Stimulated activated naive CD8-positive, alpha-beta T cell treated with anti-CD3 and anti-CD28 coated beads, Interleukin-15, Interleukin-2, amounts not matched to agents 100 ng/mL and 50 ng/mL, for 24 hours (primary cell): ENCODE measurements around the gene TEX2.

Experiments
- H3K27ac Mint-ChIP-seq: one replicate; pipeline ENCODE4 v1.8.0; 2021; ENCODE audit warnings: mild to moderate bottlenecking, mixed read lengths
- H3K27me3 Mint-ChIP-seq: one replicate; pipeline ENCODE4 v1.8.0; 2021; ENCODE audit warnings: mixed read lengths
- H3K36me3 Mint-ChIP-seq: one replicate; pipeline ENCODE4 v1.8.0; 2021; ENCODE audit warnings: low read depth, mixed read lengths
- H3K4me1 Mint-ChIP-seq: one replicate; pipeline ENCODE4 v1.8.0; 2021; ENCODE audit warnings: low read depth, mixed read lengths
- H3K4me3 Mint-ChIP-seq: one replicate; pipeline ENCODE4 v1.8.0; 2021; ENCODE audit warnings: mild to moderate bottlenecking, mixed read lengths
- H3K9me3 Mint-ChIP-seq: one replicate; pipeline ENCODE4 v1.8.0; 2021; ENCODE audit warnings: mixed read lengths

The TEX2 gene

DNA sequence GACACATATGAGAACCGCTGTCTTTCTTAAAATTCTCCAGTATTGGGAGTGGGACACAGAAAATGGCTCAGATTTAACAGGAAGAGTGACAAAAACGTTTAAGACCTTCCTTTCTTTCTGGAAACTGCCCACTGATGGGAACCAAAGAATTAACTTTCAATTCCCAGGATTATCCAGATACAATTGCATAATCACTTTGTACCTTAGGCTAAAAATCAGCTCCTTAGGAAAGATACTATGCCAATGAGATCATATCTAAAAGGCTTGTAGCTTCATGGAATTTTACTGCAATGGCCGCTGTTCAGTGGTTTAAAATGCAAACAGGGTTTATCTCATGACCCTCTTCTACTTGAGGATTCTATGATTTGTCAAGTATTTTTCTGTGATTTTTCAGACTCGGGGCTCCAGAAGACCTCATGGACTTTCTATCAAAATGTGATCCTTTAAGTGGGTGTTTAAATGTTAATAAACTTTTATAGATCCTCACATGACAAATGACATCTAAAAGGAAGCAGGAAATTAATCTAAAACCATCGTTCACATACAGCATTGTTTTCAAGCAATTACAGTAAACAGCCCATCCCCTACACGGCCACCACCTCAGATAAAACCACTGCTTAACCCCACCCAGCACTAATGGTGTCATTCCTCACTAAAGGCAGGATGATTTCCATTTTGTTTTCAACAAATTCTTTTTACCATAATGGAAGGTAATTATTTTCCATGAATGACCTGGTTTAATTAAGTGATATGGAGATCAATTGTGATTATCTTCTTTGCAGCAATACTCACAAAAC lies 101.5 kb downstream of the TEX2 start:
- H3K27me3 Mint-ChIP-seq, result no peaks in the 10 kb centered on the region
- peaks cover 4% of the 10 kb centered on the region for H3K36me3 Mint-ChIP-seq
- no peaks in the 10 kb centered on the region for H3K9me3 Mint-ChIP-seq
- no peak overlapping the region for H3K4me3 Mint-ChIP-seq
- H3K4me1 Mint-ChIP-seq, result no peaks in the 10 kb centered on the region
- H3K27ac Mint-ChIP-seq, result no peak overlapping the region

DNA sequence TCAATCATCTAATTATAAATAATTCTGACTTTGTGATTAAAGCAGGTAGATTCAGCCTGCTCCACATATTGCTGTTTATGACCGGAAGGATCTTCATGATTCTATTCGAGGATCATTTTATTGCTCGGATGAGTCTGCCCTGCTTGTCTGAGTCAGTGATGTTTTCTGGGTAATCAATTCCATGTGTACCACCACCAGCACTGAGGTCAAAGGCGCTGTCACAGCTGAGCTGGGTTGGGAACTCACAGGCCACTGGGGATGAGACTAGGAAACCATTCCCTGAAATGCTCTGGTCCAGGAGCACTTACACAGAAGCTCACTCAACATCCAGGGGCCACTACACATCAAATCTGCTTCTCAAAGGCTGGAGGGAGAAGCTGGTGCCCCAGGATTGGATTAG lies 102.7 kb downstream of the TEX2 start:
- Mint-ChIP-seq H3K36me3 (no peaks in the 10 kb centered on the region), H3K9me3 (no peaks in the 10 kb centered on the region), H3K27me3 (no peaks in the 10 kb centered on the region), H3K4me3 (no peak overlapping the region), H3K4me1 (no peaks in the 10 kb centered on the region), H3K27ac (no peak overlapping the region)

DNA sequence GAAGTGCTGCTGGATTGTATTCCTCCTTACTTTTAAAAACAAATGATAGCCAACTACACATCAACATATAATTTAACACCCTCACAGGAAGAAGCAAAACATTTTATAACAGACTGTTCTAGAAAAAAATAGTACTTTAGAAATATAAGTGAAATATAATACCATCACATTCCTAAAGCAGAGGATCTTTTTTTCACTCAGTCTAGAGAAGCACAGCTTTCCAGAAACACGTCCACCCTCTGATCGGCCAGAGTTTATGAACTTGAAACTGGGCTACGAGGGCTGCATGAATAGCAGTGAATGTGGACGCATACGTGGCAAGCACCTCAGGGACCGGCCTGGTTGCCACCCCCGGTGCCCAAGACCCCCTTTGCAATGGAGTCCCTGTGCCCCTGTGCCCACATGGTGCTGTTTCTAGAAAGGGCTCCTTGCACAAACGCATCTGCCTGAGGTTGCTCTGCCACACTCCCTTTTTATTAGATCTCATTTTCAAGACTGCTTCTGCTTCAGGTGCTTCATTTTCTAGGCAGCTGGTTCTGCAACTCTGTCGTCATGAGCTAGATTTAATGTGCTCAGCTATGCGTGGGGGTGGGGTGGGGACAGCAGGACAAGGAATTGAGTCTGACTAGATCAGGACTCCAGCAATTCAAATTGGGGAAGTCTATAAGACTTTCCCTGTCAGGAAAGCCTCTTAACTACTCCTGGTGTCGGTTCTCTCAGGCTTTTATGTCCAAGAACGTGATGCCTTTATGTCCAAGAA lies 104.0 kb downstream of the TEX2 start:
- H3K4me1 Mint-ChIP-seq, result no peaks in the 10 kb centered on the region
- H3K9me3 Mint-ChIP-seq, result no peaks in the 10 kb centered on the region
- H3K27me3 Mint-ChIP-seq, result no peaks in the 10 kb centered on the region
- no peak overlapping the region for H3K4me3 Mint-ChIP-seq
- H3K36me3 Mint-ChIP-seq, result peaks cover 5% of the 10 kb centered on the region
- no peak overlapping the region for H3K27ac Mint-ChIP-seq

DNA sequence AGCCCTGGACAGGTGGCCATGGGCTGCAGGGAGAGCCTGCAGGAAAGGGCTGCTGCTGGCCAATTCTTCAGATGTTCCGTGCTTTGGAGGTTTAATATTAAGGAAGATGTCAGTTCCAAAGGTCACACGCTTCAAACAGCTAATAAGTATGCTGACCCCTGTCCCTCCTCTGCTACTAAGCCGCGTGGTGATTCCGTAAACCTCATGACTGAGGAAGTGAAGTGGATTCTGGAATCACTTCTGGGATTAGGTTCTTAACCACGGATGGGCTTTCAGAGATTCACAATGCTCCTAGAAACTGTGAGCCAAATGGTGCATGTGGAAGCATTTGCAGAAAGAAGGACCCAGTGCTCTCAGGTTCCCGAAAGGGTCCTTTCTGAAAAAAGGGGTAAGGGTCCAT lies 104.7 kb downstream of the TEX2 start:
- Mint-ChIP-seq H3K9me3 (no peaks in the 10 kb centered on the region), H3K36me3 (peaks cover 11% of the 10 kb centered on the region), H3K27ac (no peak overlapping the region), H3K4me1 (no peaks in the 10 kb centered on the region), H3K4me3 (no peak overlapping the region), H3K27me3 (no peaks in the 10 kb centered on the region)

DNA sequence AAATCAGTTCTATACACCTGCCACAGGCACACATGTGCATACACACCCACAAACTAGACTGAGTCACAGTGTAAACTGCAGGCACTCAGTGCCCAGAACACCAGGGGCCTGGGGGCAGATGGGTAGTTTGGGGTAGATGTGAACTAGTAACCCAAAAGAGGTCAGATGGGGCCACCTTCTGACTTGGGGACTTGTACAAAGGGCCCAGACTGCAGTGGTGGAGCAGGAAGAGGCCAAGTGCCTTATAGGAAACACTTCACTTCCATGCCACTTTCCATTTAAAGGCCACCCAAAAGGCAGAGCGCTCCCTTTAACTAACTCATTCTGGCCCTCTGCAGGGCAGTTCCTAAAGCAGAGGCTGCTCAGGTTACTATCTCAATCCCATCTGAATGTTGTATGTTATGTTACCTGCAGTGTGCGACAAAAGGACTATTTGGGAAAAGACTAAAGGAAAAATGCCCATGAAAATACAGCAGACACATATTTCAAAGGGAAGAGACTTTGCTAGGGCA lies 105.3 kb downstream of the TEX2 start:
- H3K4me1 Mint-ChIP-seq, result no peaks in the 10 kb centered on the region
- peaks cover 18% of the 10 kb centered on the region for H3K36me3 Mint-ChIP-seq
- H3K4me3 Mint-ChIP-seq, result no peak overlapping the region
- H3K27me3 Mint-ChIP-seq, result no peaks in the 10 kb centered on the region
- no peak overlapping the region for H3K27ac Mint-ChIP-seq
- no peaks in the 10 kb centered on the region for H3K9me3 Mint-ChIP-seq

DNA sequence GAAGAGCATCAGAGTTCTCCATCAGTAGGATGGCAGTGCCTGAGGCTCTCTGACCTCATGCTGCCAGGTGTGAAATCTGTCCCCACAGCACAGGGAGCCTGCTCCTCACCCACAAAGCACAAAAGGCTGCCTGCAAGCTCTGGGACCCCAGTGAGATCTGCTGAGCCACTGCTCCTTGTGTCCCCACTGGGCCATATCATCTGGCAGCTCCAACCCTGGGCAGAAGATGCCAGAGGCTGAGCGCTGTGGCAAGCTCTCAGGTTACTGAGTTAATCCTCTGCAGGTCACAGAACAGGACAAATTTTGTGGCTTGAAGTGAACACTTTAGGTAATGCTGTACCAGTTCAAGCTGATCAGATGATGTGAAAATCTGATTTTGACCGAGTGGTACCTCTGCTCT lies 106.4 kb downstream of the TEX2 start:
- no peak overlapping the region for H3K4me3 Mint-ChIP-seq
- H3K27ac Mint-ChIP-seq, result no peak overlapping the region
- H3K27me3 Mint-ChIP-seq, result no peaks in the 10 kb centered on the region
- H3K9me3 Mint-ChIP-seq, result no peaks in the 10 kb centered on the region
- peaks cover 23% of the 10 kb centered on the region for H3K36me3 Mint-ChIP-seq
- no peaks in the 10 kb centered on the region for H3K4me1 Mint-ChIP-seq

DNA sequence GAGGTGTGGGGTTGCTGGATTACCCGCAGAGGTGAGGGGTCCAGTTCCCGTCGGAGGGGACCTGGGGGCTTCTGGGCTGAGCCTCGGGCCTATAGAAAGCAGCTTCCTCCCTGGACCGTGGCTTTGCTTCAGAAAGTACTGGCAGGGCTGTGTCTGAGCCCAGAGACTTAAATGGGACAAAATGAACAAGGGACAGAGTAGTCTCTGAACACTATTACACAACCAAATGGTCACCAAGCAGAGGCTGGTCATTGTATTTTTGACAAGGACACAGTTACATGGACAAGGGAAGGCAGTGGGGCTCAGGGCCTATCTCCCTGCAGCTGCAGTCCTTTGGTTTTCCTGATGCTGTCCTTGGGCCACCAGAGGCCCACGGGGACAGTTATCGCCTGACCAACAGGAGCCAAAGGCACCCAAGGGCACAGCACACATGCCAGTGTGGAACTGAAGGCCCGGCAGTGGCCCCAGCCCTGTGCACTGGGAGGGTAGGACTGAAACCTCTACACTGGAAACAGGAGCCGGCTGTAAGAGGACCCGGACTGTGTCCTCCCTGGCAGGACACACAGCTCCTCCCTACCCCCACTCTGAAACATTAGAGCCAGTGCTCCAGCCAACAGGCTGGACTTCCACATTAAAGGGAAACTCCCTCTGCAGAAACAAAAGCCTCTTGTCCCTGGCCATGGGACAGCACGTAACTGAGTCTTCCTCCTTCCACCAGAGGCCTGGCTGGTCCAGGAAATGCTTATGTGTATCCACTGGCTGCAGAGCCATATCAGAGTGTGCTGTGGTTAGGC lies 107.1 kb downstream of the TEX2 start:
- Mint-ChIP-seq H3K36me3 (peaks cover 23% of the 10 kb centered on the region), H3K4me3 (no peak overlapping the region), H3K27ac (no peak overlapping the region), H3K27me3 (no peaks in the 10 kb centered on the region), H3K4me1 (no peaks in the 10 kb centered on the region), H3K9me3 (no peaks in the 10 kb centered on the region)

DNA sequence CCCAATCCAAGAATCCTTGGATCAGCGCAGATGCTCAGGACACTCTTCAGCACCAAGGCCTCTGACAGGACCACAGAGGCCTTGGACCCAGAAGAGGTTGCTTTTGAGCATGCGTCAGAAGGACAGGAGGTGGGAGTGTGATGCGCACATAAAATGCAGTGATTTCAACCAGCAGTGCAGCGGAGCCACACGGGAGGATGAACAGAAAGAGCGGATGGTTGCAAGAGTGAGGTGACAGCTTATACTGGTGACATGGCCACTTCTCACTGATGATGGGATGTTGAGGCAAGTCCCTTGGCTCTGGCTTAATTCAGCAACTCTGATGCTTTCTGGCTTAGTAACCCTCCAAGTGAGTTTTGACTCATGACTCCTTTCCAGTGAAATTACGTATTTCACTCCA lies 107.9 kb downstream of the TEX2 start:
- Mint-ChIP-seq H3K36me3 (peaks cover 23% of the 10 kb centered on the region), H3K27me3 (no peaks in the 10 kb centered on the region), H3K4me3 (no peak overlapping the region), H3K4me1 (no peaks in the 10 kb centered on the region), H3K9me3 (no peaks in the 10 kb centered on the region), H3K27ac (no peak overlapping the region)

DNA sequence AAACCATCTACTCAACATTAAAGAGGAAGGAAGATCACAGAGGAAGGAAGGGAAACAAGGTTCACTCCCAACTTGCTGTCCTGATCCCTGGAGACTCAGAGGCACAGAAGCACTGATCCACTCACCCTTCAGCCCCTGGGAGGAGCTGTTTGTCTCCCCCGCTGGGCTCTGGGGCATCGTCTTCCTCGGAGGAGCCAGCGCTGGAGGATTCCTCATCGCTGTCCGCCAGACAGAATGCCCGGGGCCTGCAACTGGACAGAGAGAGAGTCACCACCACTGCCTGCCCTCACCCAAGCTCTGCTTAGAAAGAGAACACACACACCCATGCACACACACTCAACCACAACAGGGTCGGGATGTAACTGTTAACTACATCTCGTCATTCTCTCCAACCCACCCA lies 108.3 kb downstream of the TEX2 start:
- no peak overlapping the region for H3K27ac Mint-ChIP-seq
- H3K4me1 Mint-ChIP-seq, result no peaks in the 10 kb centered on the region
- no peaks in the 10 kb centered on the region for H3K27me3 Mint-ChIP-seq
- H3K9me3 Mint-ChIP-seq, result no peaks in the 10 kb centered on the region
- H3K4me3 Mint-ChIP-seq, result no peak overlapping the region
- peaks cover 23% of the 10 kb centered on the region for H3K36me3 Mint-ChIP-seq

DNA sequence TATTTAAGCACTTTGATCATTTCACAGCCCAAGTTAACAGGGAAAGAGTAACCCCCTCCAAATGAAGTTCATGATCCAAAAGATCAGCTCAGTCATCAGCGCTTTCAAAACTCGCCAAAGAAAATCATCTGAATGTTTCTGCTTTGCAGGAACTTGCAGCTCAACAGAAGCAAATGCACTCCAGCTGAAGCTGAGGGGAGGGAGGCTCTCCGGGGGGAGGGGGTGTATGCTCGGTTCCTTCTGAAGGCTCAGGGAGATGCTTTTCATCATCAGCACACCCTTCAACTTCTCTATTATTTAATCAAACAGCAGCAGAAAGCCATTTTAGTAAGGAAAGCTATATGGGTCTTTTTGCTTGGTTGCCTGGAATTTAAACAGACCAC lies 108.8 kb downstream of the TEX2 start:
- Mint-ChIP-seq H3K4me1 (no peaks in the 10 kb centered on the region), H3K27me3 (no peaks in the 10 kb centered on the region), H3K4me3 (no peak overlapping the region), H3K27ac (no peak overlapping the region), H3K36me3 (peaks cover 23% of the 10 kb centered on the region), H3K9me3 (no peaks in the 10 kb centered on the region)

DNA sequence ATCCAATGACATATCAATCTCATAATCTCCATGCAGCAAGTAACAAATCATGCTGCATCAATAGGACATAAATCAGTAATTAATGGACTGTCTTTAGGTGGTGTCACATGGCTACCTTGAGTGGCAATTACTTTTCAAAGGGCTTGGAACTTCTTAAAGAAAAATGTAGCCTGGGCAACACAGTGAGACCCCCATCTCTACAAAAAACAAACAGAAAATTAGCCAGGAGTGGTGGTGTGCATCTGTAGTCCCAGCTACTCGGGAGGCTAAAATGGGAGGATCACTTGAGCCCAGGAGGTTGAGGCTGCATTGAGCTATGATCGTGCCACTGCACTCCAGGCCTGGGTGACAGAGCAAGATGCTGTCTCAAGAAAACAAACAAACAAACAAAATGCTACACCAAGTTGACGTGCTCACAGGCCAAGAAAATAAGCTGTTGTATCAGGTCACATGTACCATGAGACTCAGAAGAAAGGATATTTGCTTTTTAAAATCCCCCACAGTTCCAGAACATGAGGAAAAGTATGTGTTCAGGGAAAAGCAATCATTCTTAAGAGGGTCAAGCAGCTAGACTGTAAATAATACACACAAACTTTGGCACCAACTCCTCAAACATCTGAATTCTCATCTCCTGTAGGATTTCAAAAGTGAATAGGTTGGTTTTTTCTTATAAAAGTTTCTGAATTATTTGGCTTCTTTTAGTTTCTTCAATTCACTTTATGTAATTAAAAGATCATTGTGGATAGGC lies 109.3 kb downstream of the TEX2 start:
- H3K27ac Mint-ChIP-seq, result no peak overlapping the region
- no peak overlapping the region for H3K4me3 Mint-ChIP-seq
- peaks cover 23% of the 10 kb centered on the region for H3K36me3 Mint-ChIP-seq
- no peaks in the 10 kb centered on the region for H3K4me1 Mint-ChIP-seq
- no peaks in the 10 kb centered on the region for H3K9me3 Mint-ChIP-seq
- H3K27me3 Mint-ChIP-seq, result no peaks in the 10 kb centered on the region

DNA sequence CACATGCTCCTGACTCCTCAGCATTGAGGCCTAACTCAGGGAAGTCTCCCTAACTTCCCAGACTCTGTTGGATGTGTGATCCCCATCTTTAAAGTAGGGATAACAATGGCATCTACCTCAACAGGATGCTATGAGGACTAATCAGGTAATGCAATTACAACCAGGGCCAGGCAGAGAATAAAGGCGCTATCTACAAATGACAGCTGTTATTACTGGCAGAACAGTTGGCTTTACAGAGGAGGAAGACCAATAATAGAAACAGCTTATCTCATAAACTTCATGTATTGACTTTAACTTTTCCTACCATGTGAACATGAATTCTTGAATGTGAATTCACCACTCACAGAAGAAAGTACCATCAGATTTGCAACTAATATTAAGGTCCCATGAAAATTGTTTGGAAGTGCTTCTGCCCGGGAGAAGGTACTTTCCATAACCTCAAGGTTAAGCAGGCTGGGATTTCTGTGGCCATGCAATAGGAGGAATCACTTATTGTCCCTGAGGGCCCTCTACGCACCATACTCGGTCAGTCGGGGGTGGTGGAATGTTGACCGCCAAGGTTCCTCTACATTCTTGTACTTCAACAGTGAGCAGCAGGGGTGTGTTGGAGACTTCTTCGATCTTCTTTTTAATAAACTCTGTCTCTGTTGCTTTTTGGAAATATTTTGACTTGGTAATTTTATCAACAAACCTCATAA lies 110.5 kb downstream of the TEX2 start:
- no peak overlapping the region for H3K4me3 Mint-ChIP-seq
- H3K4me1 Mint-ChIP-seq, result peaks cover 7% of the 10 kb centered on the region
- peaks cover 23% of the 10 kb centered on the region for H3K36me3 Mint-ChIP-seq

DNA sequence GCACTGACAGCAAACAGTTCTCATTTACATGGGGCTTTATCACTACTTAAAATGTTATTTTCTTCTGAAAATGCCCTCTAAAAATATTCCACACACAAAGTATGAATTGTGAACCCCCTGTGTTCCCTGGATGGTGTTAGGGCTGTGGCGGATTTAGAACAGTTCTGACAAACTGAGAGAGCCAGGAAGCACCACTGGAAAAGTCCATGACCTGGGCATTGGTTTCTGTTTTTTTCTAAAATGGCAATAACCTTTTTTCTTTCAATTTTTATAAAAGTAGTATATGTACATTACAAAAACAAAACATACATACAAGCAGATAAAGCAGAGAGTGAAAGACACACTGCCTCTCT lies 112.1 kb downstream of the TEX2 start:
- H3K9me3 Mint-ChIP-seq, result no peaks in the 10 kb centered on the region
- H3K4me3 Mint-ChIP-seq, result no peak overlapping the region
- no peak overlapping the region for H3K27ac Mint-ChIP-seq
- H3K27me3 Mint-ChIP-seq, result no peaks in the 10 kb centered on the region
- H3K36me3 Mint-ChIP-seq, result peaks cover 23% of the 10 kb centered on the region
- peaks cover 19% of the 10 kb centered on the region for H3K4me1 Mint-ChIP-seq

More for the DNA sequence above, 110.5 kb downstream of the TEX2 start:
- H3K27me3 Mint-ChIP-seq, result no peaks in the 10 kb centered on the region
- no peak overlapping the region for H3K27ac Mint-ChIP-seq
- H3K9me3 Mint-ChIP-seq, result no peaks in the 10 kb centered on the region
